HepG2 (cell line): ENCODE results near the gene SERINC1. TPM values are rescaled to one million over a fixed set of nuclear protein-coding genes. Genes with fewer than 3 reads are reported as not detected.
A peak's percentile ranks its signal among the peaks of the same experiment; 100 is the strongest.

ENCODE experiments used
- ARID4A ChIP-seq: sonication (generic); formaldehyde crosslinking; IDR thresholded peaks from 2 replicates; pipeline ENCODE4 v1.5.0; 2020; ENCODE audit warnings: mild to moderate bottlenecking, missing genetic modification reagents, borderline replicate concordance
- CTCF ChIP-seq: sonication (generic); formaldehyde crosslinking; IDR thresholded peaks from 2 replicates; pipeline ENCODE4 v1.5.0; 2020; ENCODE audit warnings: mild to moderate bottlenecking, missing genetic modification reagents, moderate library complexity
- HMGXB4 ChIP-seq, 2 experiments: sonication (generic) in 1 of 2; formaldehyde crosslinking in 1 of 2; IDR thresholded peaks; 2 replicates each; pipeline versions ENCODE4 v1.4.0 to v1.6.1; 2018 to 2020; ENCODE audit warnings: missing genetic modification reagents in 2 of 2, borderline replicate concordance in 1 of 2, low read depth in 1 of 2, mild to moderate bottlenecking in 1 of 2, missing biosample characterization in 1 of 2
- MAFG ChIP-seq: sonication (generic); formaldehyde crosslinking; IDR thresholded peaks from 2 replicates; pipeline ENCODE4 v1.5.1; 2020; ENCODE audit warnings: mild to moderate bottlenecking, missing genetic modification reagents
- POLR2G ChIP-seq: fragments of 200-400 bp; formaldehyde crosslinking; IDR thresholded peaks from 2 replicates; pipeline ENCODE4 v1.6.1; 2018; ENCODE audit warnings: mild to moderate bottlenecking, low read depth, low read length, moderate library complexity
- ZFP41 ChIP-seq: sonication (generic); formaldehyde crosslinking; IDR thresholded peaks from 2 replicates; pipeline ENCODE4 v1.4.0; 2020; ENCODE audit warnings: mild to moderate bottlenecking, missing genetic modification reagents, borderline replicate concordance
- ZFP62 ChIP-seq: sonication (generic); formaldehyde crosslinking; IDR thresholded peaks from 2 replicates; pipeline ENCODE4 v1.4.0; 2020; ENCODE audit warnings: missing genetic modification reagents
- ZNF12 ChIP-seq: sonication (generic); formaldehyde crosslinking; IDR thresholded peaks from 2 replicates; pipeline ENCODE4 v1.5.0; 2020; ENCODE audit warnings: missing genetic modification reagents
- polyA plus RNA-seq, 8 experiments: library from polyadenylated mRNA; depleted of rRNA in 3 of 8; stranded (reverse) in 7 of 8; unstranded in 1 of 8; fragments of >200 nt; fragmentation: Illumina TruSeq in 4 of 8; extraction: Trizol in 4 of 8; gene quantifications; 2 replicates each; pipeline versions ENCODE4 v1.2.1 to v1.2.3, GENCODE V29; 2011 to 2016; ENCODE audit warnings: low read depth in 4 of 8, missing spikeins in 1 of 8, mixed read lengths in 1 of 8; ENCODE audit not compliant: insufficient read depth in 1 of 8
- total RNA-seq, 5 experiments: library from RNA; depleted of rRNA; stranded (reverse); fragments of >200 nt; fragmentation: Illumina TruSeq; extraction: Trizol; gene quantifications; 2 replicates each; pipeline ENCODE4 v1.2.3, GENCODE V29; 2016; ENCODE audit warnings: low read depth in 1 of 5

SERINC1 gene
- total and polyA plus RNA-seq, 2 of the 13 experiments (the other 11 are each of a cell fraction or from before 2014, with no cell fraction given) = 93.5 to 112 TPM

- TF ChIP-seq ZFP62 (CRISPR knock-in tag) = no peak
- TF ChIP-seq ARID4A (CRISPR knock-in tag) = no peak
- TF ChIP-seq HMGXB4 (CRISPR knock-in tag; IDR thresholded peaks at IDR 0.05; ENCODE audit: borderline replicate concordance in 1 of 2, low read depth in 1 of 2) = 0 out of 4 replicates have a peak, but pooled peaks of 1 of the 2 experiments have one; percentile 54
- no peak for TF ChIP-seq POLR2G
- peak; percentile 89 for TF ChIP-seq CTCF
- TF ChIP-seq MAFG (CRISPR knock-in tag) = no peak
- peak; percentile 98 for TF ChIP-seq ZNF12
- TF ChIP-seq ZFP41 (CRISPR knock-in tag) = no peak
These were observed 20.4 kb upstream of the SERINC1 start (continued) for GRCh38 chr6:122491919-122492555.
